ENCODE results near the gene MTURN.

DNA sequence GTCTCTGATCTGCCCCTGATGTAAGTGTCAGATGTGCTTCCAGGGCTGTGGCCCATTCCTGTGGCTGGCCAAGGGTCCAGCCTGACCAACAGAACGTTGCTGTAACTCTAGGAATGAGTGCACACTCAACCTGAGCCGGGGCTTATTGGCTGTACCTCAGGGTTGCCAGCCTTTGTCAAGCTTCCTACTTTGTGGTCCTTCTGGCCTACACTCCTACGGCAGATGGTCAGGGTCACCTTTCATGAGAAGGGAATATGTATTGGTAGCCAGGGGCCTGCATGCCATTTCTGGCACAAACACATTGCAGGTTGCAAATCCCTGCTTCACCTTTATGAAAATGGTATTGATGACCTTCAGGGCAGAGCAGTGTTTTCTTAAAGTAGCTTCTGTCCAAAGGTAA lies 64.5 kb downstream of the MTURN start:
- TF ChIP-seq CTCF (IDR thresholded peaks at IDR 0.05) (no peak), EZH2 (IDR thresholded peaks at IDR 0.05) (no peak), EZH2phosphoT487 (IDR thresholded peaks at IDR 0.05) (no peak)

All from neural progenitor cell (in vitro differentiated cells).